WTC11 (cell line): Measurements from ENCODE around the gene STAT6. TPM values are rescaled to one million over a fixed set of nuclear protein-coding genes. Genes with fewer than 3 reads are reported as not detected.

Experiments
- ATAC-seq: fragments of 200-7000 bp; cut with Tn5 transposase; 2 replicates; pipeline ENCODE4 v1.10.0; 2021; ENCODE audit warnings: mild to moderate bottlenecking, moderate library complexity
- CTCF ChIA-PET: fragments of 300-600 bp; sonication (Branson Sonifier 250); formaldehyde crosslinking; loops from one replicate; lab custom pipeline; 2021; ENCODE audit warnings: antibody characterized with exemption; lab: Charles Lee
- POLR2A ChIA-PET: fragments of 350-600 bp; sonication (Branson Sonifier 250); formaldehyde crosslinking; loops from one replicate; lab custom pipeline; 2021; ENCODE audit warnings: antibody characterized with exemption; lab: Charles Lee
- DNase-seq: peaks from one replicate; pipeline ENCODE4 v3.0.0; 2021; ENCODE audit warnings: low spot score
- H3K27ac Mint-ChIP-seq: 2 replicates; pipeline ENCODE4 v1.8.0; 2021; ENCODE audit warnings: mixed read lengths
- H3K27me3 Mint-ChIP-seq: 2 replicates; pipeline ENCODE4 v1.8.0; 2021; ENCODE audit warnings: low read depth, mild to moderate bottlenecking, moderate library complexity, mixed read lengths
- H3K36me3 Mint-ChIP-seq: 2 replicates; pipeline ENCODE4 v1.8.0; 2021; ENCODE audit warnings: mixed read lengths
- H3K4me1 Mint-ChIP-seq: 2 replicates; pipeline ENCODE4 v1.8.0; 2022; ENCODE audit warnings: mixed read lengths
- H3K4me3 Mint-ChIP-seq: 2 replicates; pipeline ENCODE4 v1.8.0; 2021; ENCODE audit warnings: mild to moderate bottlenecking, moderate library complexity, mixed read lengths
- H3K9me3 Mint-ChIP-seq: 2 replicates; pipeline ENCODE4 v1.8.0; 2021; ENCODE audit warnings: mixed read lengths
- AFF4 ChIP-seq: sonication (generic); formaldehyde crosslinking; IDR thresholded peaks from 2 replicates; pipeline ENCODE4 v1.8.1; 2023; ENCODE audit warnings: mild to moderate bottlenecking, missing genetic modification reagents, borderline replicate concordance
- ARID4B ChIP-seq: sonication (generic); formaldehyde crosslinking; IDR thresholded peaks from 2 replicates; pipeline ENCODE4 v1.8.0; 2023; ENCODE audit warnings: missing genetic modification reagents, mild to moderate bottlenecking, borderline replicate concordance
- ATF2 ChIP-seq: sonication (generic); formaldehyde crosslinking; IDR thresholded peaks from 2 replicates; pipeline ENCODE4 v1.8.1; 2022; ENCODE audit warnings: low read depth, missing genetic modification reagents, borderline replicate concordance
- GABPB1 ChIP-seq: sonication (generic); formaldehyde crosslinking; IDR thresholded peaks from 2 replicates; pipeline ENCODE4 v1.8.1; 2023; ENCODE audit warnings: mild to moderate bottlenecking, missing genetic modification reagents
- IRF1 ChIP-seq: sonication (generic); formaldehyde crosslinking; IDR thresholded peaks from 2 replicates; pipeline ENCODE4 v1.8.0; 2023; ENCODE audit warnings: missing genetic modification reagents
- KAT7 ChIP-seq: sonication (generic); formaldehyde crosslinking; IDR thresholded peaks from 2 replicates; pipeline ENCODE4 v1.8.1; 2023; ENCODE audit warnings: missing genetic modification reagents, mild to moderate bottlenecking, borderline replicate concordance
- SOX15 ChIP-seq: fragments of 250-450 bp; sonication (Bioruptor Pico); IDR thresholded peaks from 2 replicates; pipeline ENCODE4 v1.9.0; 2021; ENCODE audit warnings: mild to moderate bottlenecking
- TCF7 ChIP-seq: sonication (generic); formaldehyde crosslinking; IDR thresholded peaks from 2 replicates; pipeline ENCODE4 v1.8.0; 2022; ENCODE audit warnings: mild to moderate bottlenecking, low read depth, missing genetic modification reagents, moderate library complexity
- ZNF121 ChIP-seq: sonication (generic); formaldehyde crosslinking; IDR thresholded peaks from 2 replicates; pipeline ENCODE4 v1.8.0; 2023; ENCODE audit warnings: missing genetic modification reagents
- ZNF281 ChIP-seq: sonication (generic); formaldehyde crosslinking; IDR thresholded peaks from 2 replicates; pipeline ENCODE4 v1.8.0; 2023; ENCODE audit warnings: mild to moderate bottlenecking, missing genetic modification reagents
- total RNA-seq: library from RNA; stranded (reverse); gene quantifications from 3 replicates; pipeline ENCODE4 v1.2.3, GENCODE V29; 2021

STAT6 gene
- total RNA-seq, 1 experiment from 2014 or later = 47.0 TPM

GRCh38 chr12:57047981-57048380 is 63.2 kb downstream of the STAT6 start:
- Mint-ChIP-seq H3K4me1 (no peaks in the 10 kb centered on the region), H3K27ac (no peak overlapping the region), H3K36me3 (no peaks in the 10 kb centered on the region), H3K27me3 (peaks cover 7% of the 10 kb centered on the region; the same call in 1 of the 2 replicates), H3K4me3 (no peak overlapping the region), H3K9me3 (no peaks in the 10 kb centered on the region)
- no peak for ATAC-seq
- TF ChIP-seq TCF7 (no peak), ZNF281 (CRISPR knock-in tag) (no peak), GABPB1 (no peak), SOX15 (no peak), IRF1 (CRISPR knock-in tag) (no peak), ATF2 (CRISPR knock-in tag) (no peak), ARID4B (CRISPR knock-in tag) (no peak), AFF4 (CRISPR knock-in tag) (no peak), KAT7 (no peak), ZNF121 (no peak)
- DNase-seq = no peak
- ChIA-PET POLR2A (no interaction called here), CTCF (interaction anchor here (0.6 to 2.5 kb wide), 7 partner anchors 17 to 214 kb away, joined by 3 to 7 read pairs (median 5); partner anchors contain the start of gene NEMP1)
